Measurements from ENCODE around the gene ZNF670. TPM values are rescaled to one million over a fixed set of nuclear protein-coding genes. Genes with fewer than 3 reads are reported as not detected.

The ZNF670 gene
- total and polyA plus RNA-seq, 9 of the 15 experiments (the other 6 are each of a cell fraction or from before 2014, with no cell fraction given), result 7.1 to 23.4 (median 11.8) TPM

GRCh38 chr1:247118946-247119446 is 40.4 kb upstream of the ZNF670 start (continued):
- TF ChIP-seq MITF (IDR thresholded peaks at IDR 0.05) (no peak), ARNT (IDR thresholded peaks at IDR 0.05) (no peak), ZBTB2 (IDR thresholded peaks at IDR 0.05) (no peak), GTF2F1 (IDR thresholded peaks at IDR 0.05; ENCODE audit: low read depth, low read length) (no peak), CBX1 (IDR thresholded peaks at IDR 0.05; ENCODE audit: low read depth) (no peak), ELF4 (CRISPR knock-in tag; IDR thresholded peaks at IDR 0.05) (no peak), SNIP1 (IDR thresholded peaks at IDR 0.05; ENCODE audit: low read depth) (no peak), STAT5B (CRISPR knock-in tag; IDR thresholded peaks at IDR 0.05) (no peak), CHD4 (IDR thresholded peaks at IDR 0.05; ENCODE audit: insufficient read depth, insufficient replicate concordance, low read depth, low read length, poor library complexity, severe bottlenecking) (no peak), CTCFL (IDR thresholded peaks at IDR 0.05; ENCODE audit: borderline replicate concordance, insufficient read depth, low read depth, low read length, poor library complexity, severe bottlenecking) (no peak), DDX20 (tag; IDR thresholded peaks at IDR 0.05; ENCODE audit: low read depth) (no peak), RERE (CRISPR knock-in tag; IDR thresholded peaks at IDR 0.05; ENCODE audit: borderline replicate concordance) (0 out of 2 replicates have a peak, but pooled peaks have one; percentile 75), MBD2 (IDR thresholded peaks at IDR 0.05; ENCODE audit: borderline replicate concordance, low read depth) (no peak), ZNF239 (CRISPR knock-in tag; IDR thresholded peaks at IDR 0.05) (no peak)
- TF ChIP-seq, protein P1, sequence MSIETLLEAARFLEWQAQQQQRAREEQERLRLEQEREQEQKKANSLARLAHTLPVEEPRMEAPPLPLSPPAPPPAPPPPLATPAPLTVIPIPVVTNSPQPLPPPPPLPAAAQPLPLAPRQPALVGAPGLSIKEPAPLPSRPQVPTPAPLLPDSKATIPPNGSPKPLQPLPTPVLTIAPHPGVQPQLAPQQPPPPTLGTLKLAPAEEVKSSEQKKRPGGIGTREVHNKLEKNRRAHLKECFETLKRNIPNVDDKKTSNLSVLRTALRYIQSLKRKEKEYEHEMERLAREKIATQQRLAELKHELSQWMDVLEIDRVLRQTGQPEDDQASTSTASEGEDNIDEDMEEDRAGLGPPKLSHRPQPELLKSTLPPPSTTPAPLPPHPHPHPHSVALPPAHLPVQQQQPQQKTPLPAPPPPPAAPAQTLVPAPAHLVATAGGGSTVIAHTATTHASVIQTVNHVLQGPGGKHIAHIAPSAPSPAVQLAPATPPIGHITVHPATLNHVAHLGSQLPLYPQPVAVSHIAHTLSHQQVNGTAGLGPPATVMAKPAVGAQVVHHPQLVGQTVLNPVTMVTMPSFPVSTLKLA (conservative IDR thresholded peaks at IDR 0.05), result no peak

All from K562 (cell line).